Colonic mucosa (tissue), 4 donors: Measurements from ENCODE around the gene LILRB5. TPM values are rescaled to one million over a fixed set of nuclear protein-coding genes. Genes with fewer than 3 reads are reported as not detected.
A peak's percentile ranks its signal among the peaks of the same experiment; 100 is the strongest.
"Not testable (repeated sequence)": the region's sequence is repeated elsewhere in the genome, so short reads cannot be mapped to it uniquely, and the experiment has no call there.

ENCODE experiments used
- DNase-seq: peaks from one replicate; pipeline ENCODE4 v3.0.0-alpha.2; 2020
- H3K27ac ChIP-seq: fragments of 200-600 bp; one replicate; pipeline ENCODE4 v1.8.0; 2021
- H3K27me3 ChIP-seq: fragments of 200-600 bp; one replicate; pipeline ENCODE4 v1.8.0; 2021
- H3K36me3 ChIP-seq: fragments of 200-600 bp; one replicate; pipeline ENCODE4 v1.8.0; 2021
- H3K4me1 ChIP-seq: fragments of 200-600 bp; one replicate; pipeline ENCODE4 v1.8.0; 2021; ENCODE audit warnings: mild to moderate bottlenecking
- H3K4me3 ChIP-seq: fragments of 200-600 bp; one replicate; pipeline ENCODE4 v1.8.0; 2021
- H3K9ac ChIP-seq, 2 donors: one replicate each; pipeline ENCODE4 v1.7.0; 2013; ENCODE audit warnings: control low read depth in 2 of 2, low read depth in 2 of 2, low read length in 2 of 2
- H3K9me3 ChIP-seq: fragments of 200-600 bp; one replicate; pipeline ENCODE4 v1.8.0; 2021
- intact Hi-C: fragments of 100-400 bp; cut with DNase I; formaldehyde crosslinking; loops from one replicate; pipeline ENCODE4 v1.14.1; 2022
- total RNA-seq, 2 donors: library from RNA; stranded (reverse); fragmentation: NEBNext Ultra II Directional in 1 of 2; extraction: Animal tissue kit (Norgen Biotek cat#: 25700) in 1 of 2; gene quantifications; one replicate each; pipeline ENCODE4 v1.2.1, GENCODE V29; 2021
- TF ChIP-seq, protein P1 (sequence below): fragments of 200-600 bp; IDR thresholded peaks from one replicate; pipeline ENCODE4 v1.8.0; 2022; ENCODE audit warnings: antibody characterized with exemption, mild to moderate bottlenecking
- donor health status: healthy.
- donor health status: DM: no; HTN: no; CAD: no.
- donor health status: DM: no; HTN: no; CAD: no.

Gene LILRB5
- total RNA-seq, 2 donors from 2014 or later: 2.2 to 8.6 TPM

DNA sequence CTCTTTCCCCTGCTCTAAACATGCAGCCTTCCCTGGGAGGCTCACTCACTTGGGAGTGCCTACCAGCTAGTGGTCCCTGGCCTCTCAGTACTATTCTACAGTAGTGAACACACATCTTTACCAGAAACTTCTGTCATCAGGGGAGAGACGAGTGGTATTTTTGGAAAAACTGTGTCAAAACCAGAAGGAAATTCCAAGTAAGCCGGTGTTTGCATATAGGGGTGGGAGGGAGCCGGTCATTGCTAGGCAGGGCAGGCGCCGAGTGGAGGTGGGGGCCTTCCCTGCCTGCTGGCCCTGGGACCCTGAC lies 49.4 kb downstream of the LILRB5 start:
- intact Hi-C loops: no loop called here
- peak overlapping the region; percentile 40 to 68 for H3K9ac ChIP-seq
- no peaks in the 10 kb centered on the region for H3K27me3 ChIP-seq
- DNase-seq: no peak
- H3K4me1 ChIP-seq: peaks cover 31% of the 10 kb centered on the region
- H3K36me3 ChIP-seq: peaks cover 15% of the 10 kb centered on the region
- H3K4me3 ChIP-seq: no peak overlapping the region
- peak overlapping the region; percentile 56 for H3K27ac ChIP-seq
- H3K9me3 ChIP-seq: no peaks in the 10 kb centered on the region
- TF ChIP-seq, protein P1, sequence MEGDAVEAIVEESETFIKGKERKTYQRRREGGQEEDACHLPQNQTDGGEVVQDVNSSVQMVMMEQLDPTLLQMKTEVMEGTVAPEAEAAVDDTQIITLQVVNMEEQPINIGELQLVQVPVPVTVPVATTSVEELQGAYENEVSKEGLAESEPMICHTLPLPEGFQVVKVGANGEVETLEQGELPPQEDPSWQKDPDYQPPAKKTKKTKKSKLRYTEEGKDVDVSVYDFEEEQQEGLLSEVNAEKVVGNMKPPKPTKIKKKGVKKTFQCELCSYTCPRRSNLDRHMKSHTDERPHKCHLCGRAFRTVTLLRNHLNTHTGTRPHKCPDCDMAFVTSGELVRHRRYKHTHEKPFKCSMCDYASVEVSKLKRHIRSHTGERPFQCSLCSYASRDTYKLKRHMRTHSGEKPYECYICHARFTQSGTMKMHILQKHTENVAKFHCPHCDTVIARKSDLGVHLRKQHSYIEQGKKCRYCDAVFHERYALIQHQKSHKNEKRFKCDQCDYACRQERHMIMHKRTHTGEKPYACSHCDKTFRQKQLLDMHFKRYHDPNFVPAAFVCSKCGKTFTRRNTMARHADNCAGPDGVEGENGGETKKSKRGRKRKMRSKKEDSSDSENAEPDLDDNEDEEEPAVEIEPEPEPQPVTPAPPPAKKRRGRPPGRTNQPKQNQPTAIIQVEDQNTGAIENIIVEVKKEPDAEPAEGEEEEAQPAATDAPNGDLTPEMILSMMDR: no peak

DNA sequence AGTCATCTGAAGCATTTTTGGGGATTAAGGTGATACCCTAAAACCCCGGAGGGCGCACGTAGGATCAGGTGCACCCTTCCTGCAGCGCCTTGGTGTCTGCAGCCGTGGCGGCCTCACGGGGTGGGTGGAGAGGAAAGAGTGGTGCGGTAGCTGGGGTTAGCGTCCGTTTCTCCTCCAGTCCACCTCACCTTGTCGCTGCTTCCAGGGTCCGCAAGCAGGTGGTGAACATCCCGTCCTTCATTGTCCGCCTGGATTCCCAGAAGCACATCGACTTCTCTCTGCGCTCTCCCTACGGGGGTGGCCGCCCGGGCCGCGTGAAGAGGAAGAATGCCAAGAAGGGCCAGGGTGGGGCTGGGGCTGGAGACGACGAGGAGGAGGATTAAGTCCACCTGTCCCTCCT lies 49.9 kb downstream of the LILRB5 start:
- H3K27me3 ChIP-seq, intact Hi-C loops, H3K4me3 ChIP-seq, H3K9me3 ChIP-seq, DNase-seq: not testable (repeated sequence)
- H3K4me1 ChIP-seq: peaks cover 35% of the 10 kb centered on the region
- H3K9ac ChIP-seq: peak overlapping the region in 1 of 2 donors; percentile 40
- H3K27ac ChIP-seq: peak overlapping the region; percentile 56
- H3K36me3 ChIP-seq: peaks cover 18% of the 10 kb centered on the region

DNA sequence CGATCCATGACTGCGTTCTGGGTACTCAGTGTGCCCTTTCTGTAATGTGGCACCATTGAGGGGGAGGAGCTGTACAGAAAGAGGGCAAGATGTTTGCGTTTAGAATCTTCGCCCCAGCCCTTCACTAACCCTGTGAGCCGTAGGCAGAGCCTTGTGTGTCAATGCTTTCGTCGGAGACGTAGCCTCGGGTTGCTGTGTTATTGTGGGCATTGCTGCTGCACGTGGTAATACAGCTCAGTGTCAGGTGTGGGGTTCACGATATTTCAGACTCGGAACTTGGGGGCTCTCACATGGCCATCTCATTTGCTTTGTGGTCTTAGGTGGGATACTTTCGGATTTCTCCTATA lies 50.3 kb downstream of the LILRB5 start:
- TF ChIP-seq, protein P1: no peak
- no peak for DNase-seq
- Histone ChIP-seq H3K27me3 (no peaks in the 10 kb centered on the region), H3K9ac (peak overlapping the region in 1 of 2 donors; percentile 35), H3K4me1 (peaks cover 39% of the 10 kb centered on the region), H3K4me3 (peak overlapping the region; percentile 16), H3K36me3 (peaks cover 21% of the 10 kb centered on the region), H3K9me3 (no peaks in the 10 kb centered on the region), H3K27ac (peak overlapping the region; percentile 56)
- intact Hi-C loops: no loop called here

DNA sequence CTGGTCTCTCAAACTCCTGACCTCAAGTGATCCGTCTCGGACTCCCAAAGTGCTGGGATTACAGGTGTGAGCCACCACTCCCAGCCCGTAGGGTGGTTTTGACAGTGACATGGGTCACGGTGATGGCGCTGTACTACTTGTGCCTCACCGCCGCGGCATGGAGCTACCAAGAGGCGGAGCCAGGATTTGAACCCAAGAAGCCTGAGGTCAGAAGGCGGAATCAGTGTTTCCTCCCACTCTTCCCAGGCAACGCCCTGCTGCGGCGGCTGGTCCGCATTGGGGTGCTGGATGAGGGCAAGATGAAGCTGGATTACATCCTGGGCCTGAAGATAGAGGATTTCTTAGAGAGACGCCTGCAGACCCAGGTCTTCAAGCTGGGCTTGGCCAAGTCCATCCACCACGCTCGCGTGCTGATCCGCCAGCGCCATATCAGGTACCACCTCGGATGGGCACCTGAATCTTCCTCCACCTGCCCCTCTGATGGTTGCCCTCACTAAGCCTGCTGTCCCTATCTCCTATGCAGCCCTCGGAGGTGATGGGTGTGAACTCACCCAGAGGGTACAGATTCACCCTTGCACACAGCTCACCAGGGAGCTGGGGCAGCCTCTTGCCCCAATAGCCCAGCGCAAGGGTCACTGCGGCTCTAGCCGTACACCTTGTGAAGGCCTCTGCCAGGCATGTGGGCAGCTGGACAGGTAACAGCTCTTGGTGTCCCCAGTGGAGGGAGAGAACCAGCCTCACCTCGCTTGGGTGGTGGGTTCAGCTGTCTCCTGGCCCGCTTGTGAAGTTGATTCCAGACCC lies 50.8 kb downstream of the LILRB5 start:
- no peak for DNase-seq
- Histone ChIP-seq H3K9ac (peak overlapping the region; percentile 14 to 35), H3K4me3 (peak overlapping the region; percentile 16), H3K9me3 (no peaks in the 10 kb centered on the region), H3K4me1 (peaks cover 40% of the 10 kb centered on the region), H3K27ac (peak overlapping the region; percentile 56), H3K36me3 (peaks cover 21% of the 10 kb centered on the region), H3K27me3 (no peaks in the 10 kb centered on the region)
- TF ChIP-seq, protein P1: no peak
- intact Hi-C loops: no loop called here

DNA sequence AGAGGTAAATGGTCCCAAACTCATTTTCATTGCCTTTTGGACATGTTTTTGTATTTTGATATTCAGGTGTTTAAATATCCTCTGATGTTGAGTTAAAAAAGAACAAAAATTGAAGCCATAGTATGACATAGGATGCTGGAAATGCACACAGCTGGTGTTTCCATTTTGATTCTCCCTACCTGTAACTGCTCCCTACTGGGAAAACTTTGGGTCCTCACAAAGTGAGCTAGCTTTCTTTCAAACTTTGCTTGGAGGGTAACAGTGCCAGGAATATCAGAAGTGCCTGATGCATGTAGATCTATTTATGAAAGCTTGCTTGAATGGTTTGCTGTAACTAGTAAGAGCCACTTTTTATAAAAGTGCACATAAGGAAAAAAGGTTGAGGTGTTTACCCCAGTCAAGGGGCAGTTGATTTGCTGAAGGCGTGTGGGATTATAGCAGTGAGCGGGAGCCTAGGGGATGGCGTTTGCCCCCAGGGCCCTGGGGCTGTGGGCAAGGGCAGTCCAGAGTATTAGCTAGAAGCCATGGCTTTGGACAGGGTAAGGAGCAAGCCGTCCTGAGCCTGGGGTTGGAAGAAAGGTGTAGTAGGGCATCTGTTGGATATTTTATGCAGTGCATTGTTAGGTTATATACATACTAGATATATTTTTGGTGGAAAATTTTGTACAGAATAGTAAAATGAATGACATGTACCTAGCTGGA lies 52.2 kb downstream of the LILRB5 start:
- Histone ChIP-seq H3K4me3 (no peak overlapping the region), H3K4me1 (peaks cover 36% of the 10 kb centered on the region), H3K27me3 (no peaks in the 10 kb centered on the region), H3K9me3 (no peaks in the 10 kb centered on the region), H3K27ac (peak overlapping the region; percentile 8), H3K36me3 (peaks cover 21% of the 10 kb centered on the region), H3K9ac (peak overlapping the region; percentile 6 to 62)
- TF ChIP-seq, protein P1: no peak
- intact Hi-C loops: no loop called here
- DNase-seq: no peak

DNA sequence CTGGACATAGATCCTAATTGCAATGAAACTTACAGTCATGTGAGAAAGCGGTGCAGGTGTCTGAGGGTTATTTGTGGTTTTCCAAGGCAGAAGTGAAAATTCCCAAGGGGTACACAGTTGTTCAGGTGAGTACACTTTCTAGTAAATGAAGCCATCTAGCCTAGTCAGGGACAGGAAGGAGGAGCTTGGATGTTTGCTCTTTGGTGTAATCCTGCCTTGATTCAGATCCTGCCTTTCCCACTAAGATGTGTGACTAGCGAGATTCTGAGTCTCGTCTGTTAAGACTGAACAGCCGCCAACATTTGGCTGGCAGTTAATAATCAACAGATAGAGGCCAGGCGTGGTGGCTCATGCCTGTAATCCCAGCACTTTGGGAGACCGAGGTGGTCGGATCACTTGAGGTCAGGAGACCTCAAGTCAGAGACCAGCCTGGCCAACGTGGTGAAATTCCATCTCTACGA lies 53.9 kb downstream of the LILRB5 start:
- Histone ChIP-seq H3K4me1 (peaks cover 24% of the 10 kb centered on the region), H3K36me3 (peaks cover 21% of the 10 kb centered on the region), H3K27me3 (no peaks in the 10 kb centered on the region), H3K27ac (no peak overlapping the region), H3K4me3 (no peak overlapping the region), H3K9me3 (no peaks in the 10 kb centered on the region), H3K9ac (peak overlapping the region; percentile 3 to 83)
- intact Hi-C loops: no loop called here
- DNase-seq: peak; percentile 61
- TF ChIP-seq, protein P1: no peak
